ENCODE results near the gene SEPTIN10.
"Not testable (repeated sequence)": the region's sequence is repeated elsewhere in the genome, so short reads cannot be mapped to it uniquely, and the experiment has no call there.

The SEPTIN10 gene

GRCh38 chr2:109601783-109602182 lies 12.0 kb downstream of the SEPTIN10 start:
- DNase-seq (ENCODE audit: low read depth): no peak

GRCh38 chr2:109597283-109597682 lies 16.5 kb downstream of the SEPTIN10 start:
- no peak for DNase-seq (ENCODE audit: low read depth)

GRCh38 chr2:109595644-109596043 lies 18.1 kb downstream of the SEPTIN10 start:
- no peak for DNase-seq (ENCODE audit: low read depth)

- no peak for DNase-seq (ENCODE audit: low read depth)
Measured at GRCh38 chr2:109594246-109594885, 19.4 kb downstream of the SEPTIN10 start.

GRCh38 chr2:109592905-109593304 lies 20.9 kb downstream of the SEPTIN10 start:
- DNase-seq (ENCODE audit: low read depth): no peak

DNA sequence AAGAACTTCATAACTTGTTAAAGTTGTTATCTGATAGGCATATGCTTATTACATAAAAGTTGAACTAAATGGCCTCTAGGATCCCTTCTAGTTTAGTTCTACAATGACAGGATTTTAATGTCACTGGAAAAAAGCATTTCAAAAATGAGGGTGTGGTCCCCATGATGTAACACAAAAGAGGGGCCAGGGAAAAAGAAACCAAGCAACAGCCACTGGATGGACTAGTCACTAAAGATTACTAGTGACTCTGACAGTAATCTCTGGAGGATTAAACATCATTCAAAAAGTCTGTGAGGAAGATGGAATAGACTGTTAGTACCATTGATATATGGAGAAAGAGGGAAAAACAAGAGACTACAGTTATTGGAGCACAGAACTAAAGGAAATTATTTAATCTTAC lies 22.6 kb downstream of the SEPTIN10 start:
- DNase-seq (ENCODE audit: low read depth): no peak

GRCh38 chr2:109586687-109587086 lies 27.1 kb downstream of the SEPTIN10 start:
- no peak for DNase-seq (ENCODE audit: low read depth)

GRCh38 chr2:109582928-109583895 lies 30.6 kb downstream of the SEPTIN10 start:
- no peak for DNase-seq (ENCODE audit: low read depth)

GRCh38 chr2:109577630-109578029 lies 36.1 kb downstream of the SEPTIN10 start:
- DNase-seq (ENCODE audit: low read depth): not testable (repeated sequence)

- no peak for DNase-seq (ENCODE audit: low read depth)
Measured at GRCh38 chr2:109575373-109575772, 38.4 kb downstream of the SEPTIN10 start.

GRCh38 chr2:109563980-109564550 lies 49.7 kb downstream of the SEPTIN10 start:
- DNase-seq (ENCODE audit: low read depth): no peak

GRCh38 chr2:109563288-109563687 lies 50.5 kb downstream of the SEPTIN10 start:
- no peak for DNase-seq (ENCODE audit: low read depth)

- no peak for DNase-seq (ENCODE audit: low read depth)
Measured at GRCh38 chr2:109562421-109562820, 51.3 kb downstream of the SEPTIN10 start.

GRCh38 chr2:109560265-109560664 lies 53.5 kb downstream of the SEPTIN10 start:
- DNase-seq (ENCODE audit: low read depth): no peak

- peak; percentile 83 for DNase-seq (ENCODE audit: low read depth)
Measured at GRCh38 chr2:109558076-109558882, 55.5 kb downstream of the SEPTIN10 start.

DNA sequence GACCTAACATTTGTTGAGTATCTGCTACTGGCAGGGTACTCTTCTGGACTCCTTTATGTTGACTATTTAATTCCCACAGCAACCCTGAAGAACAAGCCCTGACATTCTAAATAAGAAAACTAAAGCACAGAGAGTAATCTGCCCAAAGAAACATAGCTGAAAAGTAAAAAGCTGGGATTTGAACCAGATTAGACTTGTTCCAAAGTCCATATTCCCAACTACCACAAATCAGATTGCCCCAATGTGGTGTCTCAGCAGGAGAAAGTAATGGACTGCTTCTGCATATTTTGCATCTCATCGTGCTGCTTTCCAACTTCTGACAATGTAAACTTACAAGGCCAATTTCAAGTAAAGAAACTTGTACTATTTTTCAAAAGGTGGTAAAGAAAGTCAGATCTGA lies 56.5 kb downstream of the SEPTIN10 start:
- DNase-seq (ENCODE audit: low read depth): no peak

GRCh38 chr2:109555346-109555900 lies 58.3 kb downstream of the SEPTIN10 start:
- DNase-seq (ENCODE audit: low read depth): no peak

DNA sequence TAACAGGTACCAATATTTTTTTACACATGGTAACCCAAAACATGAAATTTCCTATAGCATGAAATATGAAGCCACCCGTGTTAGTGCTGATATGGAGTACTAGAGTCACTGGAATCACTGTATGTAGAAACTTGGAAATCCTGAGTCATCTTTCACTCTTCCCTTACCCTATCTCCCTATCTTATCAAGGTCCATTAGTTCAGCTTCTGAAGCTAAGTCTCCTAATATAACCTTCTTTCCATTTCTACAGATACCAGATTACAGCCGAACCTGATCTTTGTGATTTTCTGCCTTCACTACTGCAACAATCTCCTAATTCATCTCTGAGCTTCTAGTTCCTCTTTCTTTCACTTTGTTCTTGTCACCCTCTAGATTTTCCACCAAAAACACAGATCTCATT lies 59.0 kb downstream of the SEPTIN10 start:
- DNase-seq (ENCODE audit: low read depth): no peak

DNA sequence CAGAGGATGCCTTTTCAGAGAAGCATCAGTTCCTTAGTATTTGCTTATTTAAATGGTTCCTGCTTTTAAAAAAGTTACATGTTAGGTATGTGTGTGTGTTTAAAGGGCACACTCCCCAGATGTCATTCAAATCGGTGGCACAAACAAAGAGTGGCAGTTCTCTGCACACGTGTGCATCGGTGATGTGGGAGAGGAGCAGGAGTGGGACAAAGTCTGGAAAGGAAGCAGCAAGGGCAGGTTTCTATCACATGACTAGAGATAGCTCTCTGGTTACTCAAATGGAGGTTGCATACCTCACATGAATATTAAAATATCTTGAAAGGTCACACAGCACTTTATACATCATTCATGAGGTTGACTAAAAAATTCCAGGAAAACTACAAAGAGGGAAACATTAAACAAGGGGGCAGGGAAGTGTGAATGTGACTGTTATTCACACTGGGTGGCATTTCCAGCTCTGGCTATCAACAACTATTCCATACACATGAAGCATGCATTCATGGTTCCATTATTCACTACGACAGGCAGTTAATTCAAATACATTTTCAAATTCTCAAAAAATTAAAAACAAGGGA lies 64.7 kb downstream of the SEPTIN10 start:
- no peak for DNase-seq (ENCODE audit: low read depth)

- no peak for DNase-seq (ENCODE audit: low read depth)
Measured at GRCh38 chr2:109547280-109547679, 66.5 kb downstream of the SEPTIN10 start.

Measured in HS-5 (cell line).